ENCODE measurements around the gene NEK10.

DNA sequence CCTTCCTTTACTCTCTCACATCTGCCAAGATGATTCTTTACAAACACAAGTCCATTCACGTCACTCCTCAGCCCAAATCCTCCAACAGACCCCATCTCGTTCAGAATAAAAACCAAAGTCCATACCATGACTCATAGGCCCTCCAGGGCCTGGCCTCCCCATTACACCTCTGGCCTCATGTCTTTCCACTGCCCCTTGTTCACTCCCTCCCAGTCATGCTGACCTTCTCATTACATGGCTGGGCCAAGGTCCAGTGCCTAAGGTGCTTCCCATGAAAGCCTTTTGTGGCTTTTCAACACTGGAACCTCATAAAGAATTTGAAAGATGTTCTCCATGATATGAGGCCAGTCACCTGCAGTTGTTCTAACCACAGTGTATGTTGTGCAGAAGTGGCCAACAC is 44.5 kb downstream of the NEK10 start:
- TF ChIP-seq, protein P1, sequence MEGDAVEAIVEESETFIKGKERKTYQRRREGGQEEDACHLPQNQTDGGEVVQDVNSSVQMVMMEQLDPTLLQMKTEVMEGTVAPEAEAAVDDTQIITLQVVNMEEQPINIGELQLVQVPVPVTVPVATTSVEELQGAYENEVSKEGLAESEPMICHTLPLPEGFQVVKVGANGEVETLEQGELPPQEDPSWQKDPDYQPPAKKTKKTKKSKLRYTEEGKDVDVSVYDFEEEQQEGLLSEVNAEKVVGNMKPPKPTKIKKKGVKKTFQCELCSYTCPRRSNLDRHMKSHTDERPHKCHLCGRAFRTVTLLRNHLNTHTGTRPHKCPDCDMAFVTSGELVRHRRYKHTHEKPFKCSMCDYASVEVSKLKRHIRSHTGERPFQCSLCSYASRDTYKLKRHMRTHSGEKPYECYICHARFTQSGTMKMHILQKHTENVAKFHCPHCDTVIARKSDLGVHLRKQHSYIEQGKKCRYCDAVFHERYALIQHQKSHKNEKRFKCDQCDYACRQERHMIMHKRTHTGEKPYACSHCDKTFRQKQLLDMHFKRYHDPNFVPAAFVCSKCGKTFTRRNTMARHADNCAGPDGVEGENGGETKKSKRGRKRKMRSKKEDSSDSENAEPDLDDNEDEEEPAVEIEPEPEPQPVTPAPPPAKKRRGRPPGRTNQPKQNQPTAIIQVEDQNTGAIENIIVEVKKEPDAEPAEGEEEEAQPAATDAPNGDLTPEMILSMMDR (conservative IDR thresholded peaks at IDR 0.05; ENCODE audit: low read depth, low read length) = no peak
- no peak for TF ChIP-seq RCOR1 (IDR thresholded peaks at IDR 0.05; ENCODE audit: insufficient replicate concordance, low read length)
- TF ChIP-seq CHD1 (IDR thresholded peaks at IDR 0.05; ENCODE audit: low read depth, low read length) = no peak
- TF ChIP-seq, protein P2, sequence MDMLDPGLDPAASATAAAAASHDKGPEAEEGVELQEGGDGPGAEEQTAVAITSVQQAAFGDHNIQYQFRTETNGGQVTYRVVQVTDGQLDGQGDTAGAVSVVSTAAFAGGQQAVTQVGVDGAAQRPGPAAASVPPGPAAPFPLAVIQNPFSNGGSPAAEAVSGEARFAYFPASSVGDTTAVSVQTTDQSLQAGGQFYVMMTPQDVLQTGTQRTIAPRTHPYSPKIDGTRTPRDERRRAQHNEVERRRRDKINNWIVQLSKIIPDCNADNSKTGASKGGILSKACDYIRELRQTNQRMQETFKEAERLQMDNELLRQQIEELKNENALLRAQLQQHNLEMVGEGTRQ (IDR thresholded peaks at IDR 0.05; ENCODE audit: low read depth, low read length) = no peak
- TF ChIP-seq SMC3 (IDR thresholded peaks at IDR 0.05; ENCODE audit: low read depth, low read length) = no peak
- TF ChIP-seq POLR2A (IDR thresholded peaks at IDR 0.05; ENCODE audit: low read depth, low read length) = no peak
- no peak for TF ChIP-seq FOS (IDR thresholded peaks at IDR 0.05; ENCODE audit: low read depth, low read length)
- no peak for TF ChIP-seq BHLHE40 (IDR thresholded peaks at IDR 0.05; ENCODE audit: low read depth, low read length)
- no peak for TF ChIP-seq MAFK (IDR thresholded peaks at IDR 0.05; ENCODE audit: low read depth, low read length)
- TF ChIP-seq CEBPB (IDR thresholded peaks at IDR 0.05; ENCODE audit: low read depth, low read length) = no peak
- no peak for TF ChIP-seq RAD21 (IDR thresholded peaks at IDR 0.05; ENCODE audit: low read length)
- no peak for TF ChIP-seq MXI1 (IDR thresholded peaks at IDR 0.05; ENCODE audit: borderline replicate concordance, low read depth, low read length)
- TF ChIP-seq, protein P3, sequence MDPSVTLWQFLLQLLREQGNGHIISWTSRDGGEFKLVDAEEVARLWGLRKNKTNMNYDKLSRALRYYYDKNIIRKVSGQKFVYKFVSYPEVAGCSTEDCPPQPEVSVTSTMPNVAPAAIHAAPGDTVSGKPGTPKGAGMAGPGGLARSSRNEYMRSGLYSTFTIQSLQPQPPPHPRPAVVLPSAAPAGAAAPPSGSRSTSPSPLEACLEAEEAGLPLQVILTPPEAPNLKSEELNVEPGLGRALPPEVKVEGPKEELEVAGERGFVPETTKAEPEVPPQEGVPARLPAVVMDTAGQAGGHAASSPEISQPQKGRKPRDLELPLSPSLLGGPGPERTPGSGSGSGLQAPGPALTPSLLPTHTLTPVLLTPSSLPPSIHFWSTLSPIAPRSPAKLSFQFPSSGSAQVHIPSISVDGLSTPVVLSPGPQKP (IDR thresholded peaks at IDR 0.05; ENCODE audit: borderline replicate concordance, low read depth, low read length) = no peak
- no peak for TF ChIP-seq MAZ (IDR thresholded peaks at IDR 0.05; ENCODE audit: borderline replicate concordance, low read depth, low read length)
